Activated effector memory CD4-positive, alpha-beta T cell treated with anti-CD3 and anti-CD28 coated beads, Interleukin-2, amount 50 U/mL, for 16 hours (primary cell): Measurements from ENCODE around the gene SCN1A.

Experiments used
- DNase-seq: peaks from one replicate; pipeline ENCODE4 v3.0.0-alpha.2; 2020

Gene SCN1A

DNA sequence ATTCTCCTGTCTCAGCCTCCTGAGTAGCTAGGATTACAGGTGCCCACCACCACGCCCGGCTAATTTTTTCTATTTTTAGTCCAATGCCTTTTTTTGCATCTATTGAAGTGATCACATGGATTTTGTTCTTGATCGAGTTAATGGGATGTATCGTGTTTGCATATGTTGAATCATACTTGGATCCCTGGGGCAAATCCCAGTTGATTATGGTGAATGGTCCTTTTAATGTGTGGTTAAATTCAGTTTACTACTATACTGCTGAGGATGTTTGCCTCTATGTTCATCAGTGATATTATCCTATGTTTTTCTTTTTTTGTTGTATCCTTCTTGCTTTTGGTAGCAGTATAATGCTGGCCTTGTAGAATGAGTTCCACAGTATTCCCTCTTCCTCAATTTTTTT lies 166.0 kb downstream of the SCN1A start:
- no peak for DNase-seq

DNA sequence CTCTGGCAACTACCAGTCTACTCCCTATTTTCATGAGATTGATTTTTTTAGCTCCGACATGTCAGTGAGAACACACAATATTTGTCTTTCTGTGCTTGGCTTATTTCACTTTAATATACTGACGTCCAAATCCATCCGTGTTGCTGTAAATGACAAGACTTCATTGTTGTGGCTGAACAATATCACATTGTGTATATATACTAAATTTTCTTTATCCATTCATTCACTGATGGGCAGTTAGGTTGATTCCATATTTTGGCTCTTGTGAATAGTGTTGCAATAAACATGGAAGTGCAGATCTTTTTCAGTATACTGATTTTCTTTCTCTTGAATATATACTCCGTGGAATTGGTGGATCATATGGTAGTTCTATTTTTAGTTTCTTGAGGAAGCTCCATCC lies 168.4 kb downstream of the SCN1A start:
- no peak for DNase-seq

DNA sequence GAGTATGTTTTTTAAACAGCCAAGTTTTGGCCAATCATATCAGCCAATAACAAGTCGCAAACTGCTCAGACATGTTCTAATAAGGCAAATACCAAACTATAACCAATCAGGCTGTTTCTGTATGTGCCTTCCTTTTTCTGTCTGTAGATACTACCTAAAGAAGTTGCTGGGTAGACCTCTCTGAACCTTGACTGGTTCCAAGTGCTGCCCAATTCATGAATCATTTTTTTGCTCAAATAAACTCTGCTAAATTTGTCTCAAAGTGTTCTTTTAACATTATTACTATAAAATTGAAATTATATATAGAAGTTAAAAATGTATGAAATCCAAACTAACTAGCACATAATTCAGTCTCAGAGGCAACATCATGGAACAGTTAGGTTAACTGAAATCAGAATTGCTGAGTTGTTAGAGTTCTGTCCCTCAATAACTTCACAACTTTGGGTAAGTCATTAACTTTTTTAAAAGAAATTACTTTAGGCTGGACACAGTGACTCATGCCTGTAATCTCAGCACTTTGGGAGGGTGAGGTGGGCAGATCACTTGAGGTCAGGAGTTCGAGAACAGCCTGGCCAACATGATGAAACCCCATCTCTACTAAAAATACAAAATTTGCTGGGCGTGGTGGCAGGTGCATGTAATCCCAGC lies 169.4 kb downstream of the SCN1A start:
- no peak for DNase-seq

DNA sequence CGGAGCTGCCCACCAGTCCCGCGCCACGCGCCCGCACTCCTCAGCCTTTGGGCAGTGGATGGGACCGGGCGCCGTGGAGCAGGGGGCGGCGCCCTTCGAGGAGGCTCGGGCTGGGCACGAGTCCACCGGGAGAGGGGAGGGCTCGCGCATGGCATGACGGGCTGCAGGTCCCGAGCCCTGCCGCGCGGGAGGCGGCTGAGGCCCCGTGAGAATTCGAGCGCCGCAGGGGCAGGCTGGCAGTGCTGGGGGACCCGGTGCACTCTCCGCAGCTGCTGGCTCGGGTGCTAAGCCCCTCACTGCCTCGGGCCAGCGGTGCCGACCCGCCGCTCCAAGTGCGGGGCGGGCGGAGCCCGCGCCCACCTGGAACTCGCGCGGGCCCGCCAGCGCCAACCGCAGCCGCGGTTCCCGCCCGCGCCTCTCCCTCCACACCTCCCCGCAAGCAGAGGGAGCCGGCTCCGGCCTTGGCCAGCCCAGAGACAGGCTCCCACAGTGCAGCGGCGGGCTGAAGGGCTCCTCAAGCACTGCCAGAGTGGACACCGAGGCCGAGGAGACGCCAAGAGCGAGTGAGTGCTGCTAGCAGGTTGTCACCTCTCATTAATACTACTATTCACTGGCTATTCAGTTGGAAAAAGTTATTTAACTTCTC lies 170.7 kb downstream of the SCN1A start:
- DNase-seq, result no peak

DNA sequence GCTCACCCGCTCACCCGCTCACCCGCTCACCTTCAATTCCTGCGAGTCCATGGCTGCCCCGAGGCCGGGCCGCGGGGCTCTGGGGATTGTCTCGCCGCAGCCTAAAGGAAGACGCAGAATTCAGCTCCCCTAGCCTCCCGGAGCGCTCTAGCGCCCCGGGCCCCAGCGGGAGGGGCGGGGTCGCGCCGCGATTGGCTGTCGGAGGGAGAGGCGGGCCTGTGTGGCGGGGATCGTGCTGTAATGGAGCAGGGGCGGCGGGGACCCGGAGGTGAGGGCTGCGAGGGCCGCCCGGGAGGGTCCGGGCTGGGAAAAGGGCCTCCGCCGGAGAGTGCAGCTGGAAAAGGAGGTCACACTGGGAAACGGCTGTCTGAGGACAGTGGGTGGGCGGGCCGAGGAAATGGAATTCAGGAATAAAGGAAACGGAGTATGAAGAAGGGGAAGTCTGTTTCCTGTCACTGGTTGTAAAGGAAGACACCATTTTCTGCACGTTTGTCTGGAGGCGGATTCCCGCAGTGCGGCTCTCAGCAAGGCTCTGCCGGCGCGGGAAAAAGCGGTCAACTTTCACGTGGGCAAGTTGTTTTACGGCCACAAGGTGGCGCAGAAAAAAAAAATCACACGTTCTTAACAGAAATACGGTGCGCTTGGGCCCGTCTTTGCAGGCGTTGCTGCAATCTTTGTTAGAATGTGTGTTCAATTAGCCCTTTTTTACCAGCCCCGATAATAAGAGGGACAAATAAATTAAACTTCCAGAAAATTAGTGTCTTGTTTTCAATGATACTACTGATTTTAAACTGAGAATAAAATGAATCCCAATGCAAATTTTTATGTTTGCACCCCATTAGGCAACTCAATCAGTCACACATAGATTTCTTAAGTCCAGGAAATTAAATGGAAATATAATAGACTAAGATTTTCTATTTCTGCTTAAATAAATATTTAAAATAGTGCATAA lies 173.9 kb downstream of the SCN1A start, which contains the start of gene TTC21B:
Gene TTC21B, minus strand, starts transcription at position 122 of the 952 bp plus-strand sequence. Its CDS starts 71 bp downstream, at position 51.
- DNase-seq, result peak; percentile 98

DNA sequence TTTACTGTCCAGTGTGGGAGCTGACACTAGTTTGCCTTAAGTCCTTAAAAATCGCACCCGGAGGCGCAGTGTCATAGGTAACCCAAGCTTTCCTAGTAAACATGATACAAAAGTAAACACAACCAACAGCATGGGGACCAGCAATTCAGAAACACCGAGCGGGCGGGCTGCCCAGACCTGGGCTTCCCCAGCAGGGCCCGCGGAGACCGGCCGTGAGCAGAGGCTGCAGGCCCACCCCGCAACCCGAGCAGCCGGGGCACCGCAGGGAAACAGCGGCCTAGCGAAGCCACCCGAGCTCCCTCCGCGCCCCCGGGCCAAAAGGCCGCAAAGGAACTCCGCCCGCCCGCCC lies 174.5 kb downstream of the SCN1A start:
- DNase-seq, result no peak

DNA sequence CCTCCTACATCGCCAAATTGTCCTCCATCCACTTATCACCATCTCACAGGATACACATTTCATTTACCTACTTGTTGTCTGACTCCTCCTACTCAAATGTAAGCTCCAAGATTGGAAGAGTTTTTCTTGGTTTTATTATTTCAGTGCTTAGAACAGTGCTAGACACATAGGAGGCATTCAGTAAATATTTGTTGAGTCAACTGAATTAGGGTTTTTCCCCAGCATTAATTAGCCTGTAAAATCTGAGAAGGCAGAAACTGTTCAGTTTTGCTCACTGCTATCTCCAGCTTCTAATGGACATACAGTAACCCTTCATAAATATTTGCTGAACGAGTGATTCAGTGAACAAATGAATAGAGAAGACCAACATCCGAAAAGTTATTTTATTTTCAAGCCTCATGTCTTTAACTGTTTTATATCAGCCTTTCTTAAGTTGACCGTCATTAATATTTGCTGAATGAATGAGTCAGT lies 175.0 kb downstream of the SCN1A start:
- DNase-seq, result no peak

DNA sequence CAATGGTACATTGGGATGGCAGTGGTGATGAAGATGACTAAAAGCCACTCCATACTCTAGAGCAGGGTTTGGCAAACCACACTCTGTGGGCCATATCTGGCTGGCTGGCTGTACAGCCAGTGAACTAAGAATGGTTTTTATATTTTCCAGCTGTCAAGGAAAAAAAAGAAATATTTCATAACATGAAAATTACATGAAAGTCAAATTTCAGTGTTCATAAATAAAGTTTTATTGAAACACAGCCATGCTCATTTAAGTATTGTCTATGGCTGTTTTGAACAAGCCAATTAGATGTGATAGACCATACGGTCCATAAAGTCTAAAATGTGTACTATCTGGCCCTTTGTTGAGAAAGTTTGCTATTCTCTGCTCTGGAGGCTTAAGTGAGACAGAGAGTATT lies 175.7 kb downstream of the SCN1A start:
- no peak for DNase-seq

DNA sequence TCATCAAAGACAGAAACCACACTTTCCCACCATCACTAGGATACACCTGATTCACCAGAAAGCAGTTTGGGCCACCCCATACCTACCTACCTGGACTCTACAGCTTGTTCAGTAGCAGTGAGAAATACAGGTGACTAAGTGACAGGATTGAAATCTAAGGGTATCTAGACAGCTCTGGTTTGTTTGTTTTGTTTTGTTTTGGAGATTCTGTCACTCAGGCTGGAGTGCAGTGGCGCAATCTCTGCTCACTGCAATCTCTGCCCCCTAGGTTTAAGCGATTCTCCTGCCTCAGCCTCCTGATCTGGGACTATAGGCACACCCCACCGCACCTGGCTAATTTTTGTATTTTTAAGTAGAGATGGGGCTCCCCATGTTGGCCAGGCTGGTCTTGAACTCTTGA lies 177.4 kb downstream of the SCN1A start:
- DNase-seq, result no peak

DNA sequence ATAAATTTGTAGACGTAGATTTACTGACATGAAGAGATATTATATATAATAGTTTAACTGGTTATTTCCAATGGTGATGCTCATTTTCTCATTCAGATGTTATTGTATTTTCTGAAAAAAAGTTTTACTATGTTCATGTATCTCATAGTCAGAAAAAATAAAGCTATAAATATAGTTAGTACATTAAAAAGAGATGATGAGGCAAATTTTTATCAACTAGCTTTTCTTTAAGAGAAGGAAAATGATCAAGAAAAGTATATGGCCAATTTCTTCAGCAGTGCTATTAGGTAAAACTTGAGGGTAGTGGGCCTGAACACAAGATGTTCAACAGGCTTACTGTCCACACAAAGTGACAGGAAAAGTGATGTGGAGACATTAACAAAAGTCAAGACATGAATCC lies 186.0 kb downstream of the SCN1A start:
- no peak for DNase-seq

DNA sequence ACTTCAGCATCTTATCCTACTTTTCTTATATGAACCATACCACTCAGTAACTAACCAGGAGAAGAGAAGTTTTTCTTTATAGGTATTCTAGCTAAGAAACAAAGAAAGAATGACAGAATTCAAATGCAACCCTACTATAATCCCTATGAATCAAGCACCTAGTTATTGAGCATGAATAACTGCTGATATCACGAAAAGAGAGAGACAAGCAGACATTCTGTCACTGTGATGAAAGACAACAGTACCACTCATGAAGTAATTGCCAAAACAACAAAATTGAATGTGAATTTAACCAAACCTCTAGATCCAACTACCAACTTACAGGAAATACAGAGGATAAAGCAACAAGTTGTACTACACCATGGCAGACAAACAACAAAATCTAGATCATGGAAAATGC lies 189.6 kb downstream of the SCN1A start:
- DNase-seq, result no peak
